AG04450 (cell line): ENCODE data around the gene CAMSAP1. TPM values are rescaled to one million over a fixed set of nuclear protein-coding genes. Genes with fewer than 3 reads are reported as not detected.

Experiments
- CTCF ChIA-PET: fragments of 300-600, 350-600 bp; formaldehyde crosslinking; extraction: SDS; loops from one replicate; lab custom pipeline; 2022; ENCODE audit warnings: antibody characterized with exemption, inconsistent platforms; lab: Charles Lee
- POLR2A ChIA-PET: fragments of 350-600 bp; formaldehyde crosslinking; extraction: SDS; loops from one replicate; lab custom pipeline; 2021; ENCODE audit warnings: antibody characterized with exemption, inconsistent platforms; lab: Yijun Ruan, JAX
- DNase-seq: peaks from one replicate; pipeline ENCODE4 v3.0.0-alpha.2; 2011; ENCODE audit warnings: low read depth, low spot score
- H3K27ac ChIP-seq: one replicate; pipeline ENCODE4 v1.5.1; 2012; ENCODE audit warnings: low read depth, low read length, control low read depth
- H3K27me3 ChIP-seq: one replicate; pipeline ENCODE4 v1.6.0; 2012; ENCODE audit warnings: low read length; ENCODE audit not compliant: control insufficient read depth, insufficient read depth
- H3K4me3 ChIP-seq: 2 replicates; pipeline ENCODE4 v1.5.1; 2011; ENCODE audit warnings: mild to moderate bottlenecking, low read depth, low read length, control low read depth
- H3K9me3 ChIP-seq: 2 replicates; pipeline ENCODE4 v1.5.1; 2012; ENCODE audit warnings: low read length; ENCODE audit not compliant: control insufficient read depth, insufficient read depth
- polyA plus RNA-seq: library from polyadenylated mRNA; depleted of rRNA; stranded (reverse); fragments of >200 nt; gene quantifications from 2 replicates; pipeline ENCODE4 v1.2.3, GENCODE V29; 2011
- TF ChIP-seq, protein P1 (sequence below): IDR thresholded peaks from 2 replicates; pipeline ENCODE4 v1.5.1; 2011; ENCODE audit warnings: low read depth, low read length, control low read depth, inconsistent platforms

CAMSAP1 gene
- polyA plus RNA-seq, 1 experiment, result 7.8 TPM

DNA sequence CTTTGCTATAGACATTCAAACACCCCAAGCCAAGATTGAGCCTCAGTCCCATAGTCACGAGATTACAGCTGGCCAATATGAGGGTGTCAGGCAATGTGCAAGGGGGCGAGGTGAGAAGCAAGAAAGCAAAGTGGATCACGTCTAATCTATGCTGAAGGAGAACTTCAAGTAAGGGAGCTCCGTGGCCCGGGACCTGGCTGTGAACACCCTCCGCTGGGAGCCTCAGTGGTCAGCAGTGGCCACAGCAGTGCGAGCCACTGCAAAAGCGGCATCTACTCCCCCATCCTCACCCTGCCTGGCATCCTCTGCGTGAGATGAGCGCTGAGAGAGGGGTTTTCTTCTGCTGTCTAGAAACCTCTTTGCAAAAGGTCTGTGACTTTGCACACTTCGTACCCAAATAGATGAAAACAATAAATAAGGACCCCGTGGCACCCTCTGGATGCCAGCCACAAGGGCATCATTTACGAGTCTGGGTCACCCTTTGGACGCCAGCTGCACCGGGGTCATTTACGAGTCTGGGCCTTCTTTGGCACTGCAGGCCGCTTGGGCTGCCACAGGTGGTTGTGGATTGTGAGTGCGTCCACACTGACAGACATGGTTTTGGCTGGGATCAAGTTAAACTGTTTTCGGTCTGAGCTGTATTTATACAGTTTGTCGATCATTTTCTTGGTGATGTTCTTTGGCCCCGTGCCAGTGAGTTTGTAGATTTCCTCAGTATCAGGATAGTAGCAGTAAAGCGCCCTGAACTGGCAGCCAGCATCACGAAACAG is 96.4 kb downstream of the CAMSAP1 start:
- H3K27ac ChIP-seq, result no peak overlapping the region
- H3K27me3 ChIP-seq, result no peaks in the 10 kb centered on the region
- DNase-seq, result no peak
- CTCF ChIA-PET, result no interaction called here
- POLR2A ChIA-PET, result no interaction called here
- no peak overlapping the region for H3K4me3 ChIP-seq
- H3K9me3 ChIP-seq, result no peaks in the 10 kb centered on the region; the same call in 1 of the 2 replicates
- TF ChIP-seq, protein P1, sequence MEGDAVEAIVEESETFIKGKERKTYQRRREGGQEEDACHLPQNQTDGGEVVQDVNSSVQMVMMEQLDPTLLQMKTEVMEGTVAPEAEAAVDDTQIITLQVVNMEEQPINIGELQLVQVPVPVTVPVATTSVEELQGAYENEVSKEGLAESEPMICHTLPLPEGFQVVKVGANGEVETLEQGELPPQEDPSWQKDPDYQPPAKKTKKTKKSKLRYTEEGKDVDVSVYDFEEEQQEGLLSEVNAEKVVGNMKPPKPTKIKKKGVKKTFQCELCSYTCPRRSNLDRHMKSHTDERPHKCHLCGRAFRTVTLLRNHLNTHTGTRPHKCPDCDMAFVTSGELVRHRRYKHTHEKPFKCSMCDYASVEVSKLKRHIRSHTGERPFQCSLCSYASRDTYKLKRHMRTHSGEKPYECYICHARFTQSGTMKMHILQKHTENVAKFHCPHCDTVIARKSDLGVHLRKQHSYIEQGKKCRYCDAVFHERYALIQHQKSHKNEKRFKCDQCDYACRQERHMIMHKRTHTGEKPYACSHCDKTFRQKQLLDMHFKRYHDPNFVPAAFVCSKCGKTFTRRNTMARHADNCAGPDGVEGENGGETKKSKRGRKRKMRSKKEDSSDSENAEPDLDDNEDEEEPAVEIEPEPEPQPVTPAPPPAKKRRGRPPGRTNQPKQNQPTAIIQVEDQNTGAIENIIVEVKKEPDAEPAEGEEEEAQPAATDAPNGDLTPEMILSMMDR, result no peak

DNA sequence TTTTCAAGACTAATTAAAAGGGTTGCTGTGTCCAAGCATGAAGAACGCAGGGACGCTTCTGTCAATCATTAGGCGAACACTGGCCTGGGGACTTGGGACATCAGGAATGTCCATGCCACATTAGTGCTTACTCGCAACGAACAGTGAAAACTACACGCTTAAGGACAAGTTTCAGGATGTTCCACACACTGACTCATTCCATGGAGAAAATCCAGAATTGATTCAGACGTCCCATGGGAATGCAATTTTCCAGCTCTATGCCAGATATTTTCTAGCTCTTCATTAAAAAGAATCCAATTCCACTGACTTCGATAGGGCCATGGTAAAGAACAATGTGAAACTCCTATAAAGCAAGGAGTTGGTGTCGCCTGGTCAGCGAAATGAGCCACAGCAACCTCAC is 98.2 kb downstream of the CAMSAP1 start:
- H3K27me3 ChIP-seq, result no peaks in the 10 kb centered on the region
- POLR2A ChIA-PET, result no interaction called here

DNA sequence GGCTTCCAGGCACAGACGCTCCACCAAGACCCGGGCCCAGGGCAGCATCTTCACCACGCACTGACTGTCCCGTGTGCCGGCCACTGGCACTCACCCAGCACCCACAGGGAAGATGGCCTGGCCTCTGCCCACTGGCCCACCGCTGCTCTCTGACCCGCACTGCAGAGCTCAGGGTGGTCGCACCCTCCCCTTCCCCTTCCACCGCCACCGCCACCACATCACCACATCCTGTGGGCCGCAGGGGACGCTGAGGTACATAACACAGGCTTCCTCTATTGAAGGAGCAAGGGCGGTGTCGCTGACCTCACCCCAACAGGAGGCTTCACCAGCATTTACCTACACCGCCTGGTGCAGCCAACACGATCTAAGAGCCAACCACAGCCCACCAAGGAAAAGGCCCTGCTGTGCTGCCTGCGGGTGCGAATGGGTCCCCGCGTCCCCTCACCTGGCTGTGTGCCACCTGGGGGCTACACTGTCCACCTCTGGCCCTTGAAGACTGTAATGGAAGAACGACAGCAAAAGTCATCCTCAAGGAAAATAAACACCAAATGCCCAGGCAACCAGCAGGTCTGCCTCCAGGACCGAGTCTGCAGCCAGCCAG is 101.8 kb downstream of the CAMSAP1 start:
- TF ChIP-seq, protein P1, result no peak
- Histone ChIP-seq H3K4me3 (no peak overlapping the region), H3K27me3 (no peaks in the 10 kb centered on the region), H3K27ac (no peak overlapping the region), H3K9me3 (no peaks in the 10 kb centered on the region; the same call in 1 of the 2 replicates)
- ChIA-PET POLR2A (no interaction called here), CTCF (no interaction called here)
- no peak for DNase-seq

More for the DNA sequence above, 98.2 kb downstream of the CAMSAP1 start:
- no peak for DNase-seq
- Histone ChIP-seq H3K4me3 (no peak overlapping the region), H3K9me3 (no peaks in the 10 kb centered on the region; the same call in 1 of the 2 replicates), H3K27ac (no peak overlapping the region)
- CTCF ChIA-PET, result no interaction called here
- TF ChIP-seq, protein P1, result no peak

DNA sequence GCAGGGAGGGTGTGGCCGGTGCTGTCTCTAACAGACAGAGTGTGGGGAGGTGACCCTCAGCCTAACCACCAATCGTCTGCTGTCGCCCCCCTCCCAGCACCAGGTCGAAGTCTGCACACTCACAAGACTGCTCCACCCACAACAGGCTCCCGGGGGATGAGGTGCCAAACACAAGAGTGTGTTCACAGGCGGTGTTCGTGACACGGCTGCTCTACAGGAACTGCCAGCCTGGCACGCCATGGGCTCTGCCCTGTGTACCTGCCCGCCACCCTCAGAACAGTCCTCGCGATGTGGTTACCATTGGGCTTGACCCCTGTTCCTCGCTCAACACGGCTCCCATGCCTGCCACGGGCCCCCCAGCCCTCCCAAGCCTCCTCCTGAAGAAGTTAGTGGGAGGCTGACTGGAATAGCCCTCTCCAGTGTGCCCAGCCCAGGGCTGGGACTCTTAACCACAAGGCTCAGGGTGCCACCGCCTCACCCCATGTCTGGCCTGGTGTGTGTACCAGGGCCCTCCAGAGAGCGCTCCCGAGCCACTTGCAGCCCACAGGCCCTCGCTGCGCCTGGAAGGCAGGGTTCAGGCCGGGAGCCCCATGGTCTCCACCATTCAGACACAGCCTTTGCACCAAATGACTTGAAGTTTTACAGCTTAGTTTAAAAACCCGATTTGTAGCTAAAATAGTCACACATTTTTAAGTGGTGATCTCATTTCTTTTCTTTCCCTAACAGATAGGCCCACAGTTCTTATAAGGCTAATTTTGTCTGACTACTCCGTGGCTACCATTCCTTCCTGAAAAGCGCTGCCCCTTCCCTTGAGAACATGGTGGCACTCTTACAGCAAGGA is 102.5 kb downstream of the CAMSAP1 start:
- Histone ChIP-seq H3K27me3 (no peaks in the 10 kb centered on the region), H3K27ac (no peak overlapping the region), H3K9me3 (no peaks in the 10 kb centered on the region; the same call in 1 of the 2 replicates), H3K4me3 (no peak overlapping the region)
- DNase-seq, result no peak
- TF ChIP-seq, protein P1, result no peak
- POLR2A ChIA-PET, result no interaction called here
- CTCF ChIA-PET, result interaction anchor here (0.6 kb wide), 1 partner anchor 285 kb away, joined by 3 read pairs; no protein-coding TSS in a partner anchor
